SH-SY5Y (cell line): ENCODE measurements around the gene CCDC106.

Experiments used
- GATA2 ChIP-seq: IDR thresholded peaks from 2 replicates; pipeline ENCODE4 v1.6.1; 2011; ENCODE audit warnings: mild to moderate bottlenecking, low read depth, low read length
- GATA3 ChIP-seq: IDR thresholded peaks from 2 replicates; pipeline ENCODE4 v1.6.1; 2011; ENCODE audit warnings: low read depth, mild to moderate bottlenecking, low read length, moderate library complexity

Gene CCDC106

DNA sequence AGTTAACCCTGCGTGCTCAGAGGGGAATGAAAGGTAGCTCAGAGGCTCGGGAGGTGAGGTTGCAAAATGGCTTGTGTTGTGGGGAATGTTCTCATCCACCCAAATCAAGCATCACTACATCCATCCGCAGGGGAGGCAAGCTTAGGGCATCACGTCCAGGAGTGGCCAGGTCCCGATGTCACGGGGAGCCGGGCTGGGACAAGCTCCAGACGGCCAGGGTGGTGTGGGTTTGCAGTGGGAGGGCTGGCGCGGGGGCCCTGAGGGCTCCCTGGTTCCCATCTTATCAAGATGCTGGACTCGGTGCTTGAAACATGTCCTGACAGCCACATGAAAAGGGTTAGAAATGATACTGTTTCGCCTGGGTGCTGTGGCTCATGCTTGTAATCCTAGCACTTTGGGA, 52.8 kb downstream of the CCDC106 start:
- TF ChIP-seq GATA3 (no peak), GATA2 (no peak)

DNA sequence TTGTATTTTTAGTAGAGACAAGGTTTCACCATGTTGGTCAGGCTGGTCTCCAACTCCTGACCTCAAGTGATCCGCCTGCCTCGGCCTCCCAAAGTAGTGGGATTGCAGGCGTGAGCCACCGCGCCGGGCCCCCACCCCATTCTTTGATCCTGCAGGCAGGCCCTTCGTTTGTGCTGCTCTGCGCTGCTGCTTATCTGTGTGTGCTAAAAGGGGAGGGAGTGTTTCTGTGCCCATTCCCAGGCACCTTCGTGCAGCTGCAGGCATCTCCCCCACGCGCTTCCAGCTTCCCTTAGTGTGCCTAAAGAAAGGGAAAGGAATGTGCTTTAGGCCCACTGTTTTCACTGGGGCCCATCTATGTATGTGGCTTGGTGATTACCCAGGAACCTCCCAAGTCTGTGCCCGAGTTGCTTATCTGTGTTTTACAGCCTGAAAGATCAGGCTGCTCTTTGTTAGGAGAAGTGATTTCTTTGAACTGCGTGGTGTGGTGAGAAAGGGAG, 54.2 kb downstream of the CCDC106 start:
- no peak for TF ChIP-seq GATA2
- TF ChIP-seq GATA3: no peak
